ENCODE results near the gene AIF1L. TPM values are rescaled to one million over a fixed set of nuclear protein-coding genes. Genes with fewer than 3 reads are reported as not detected.
A peak's percentile ranks its signal among the peaks of the same experiment; 100 is the strongest.

Gene AIF1L
- total and polyA plus RNA-seq, 2 of the 13 experiments (the other 11 are each of a cell fraction or from before 2014, with no cell fraction given): 12.4 to 36.5 TPM

GRCh38 chr9:131078427-131079366 lies 17.6 kb upstream of the AIF1L start (continued):
- TF ChIP-seq DZIP1 (CRISPR knock-in tag; IDR thresholded peaks at IDR 0.05): no peak
- peak; percentile 38; the same call in 1 of the 2 replicates for TF ChIP-seq ZNF770 (CRISPR knock-in tag; IDR thresholded peaks at IDR 0.05)
- no peak; the same call in 1 of the 2 replicates for TF ChIP-seq FOXC1 (CRISPR knock-in tag; IDR thresholded peaks at IDR 0.05; ENCODE audit: borderline replicate concordance)
- TF ChIP-seq ZNF563 (CRISPR knock-in tag; IDR thresholded peaks at IDR 0.05): peak; percentile 47; the same call in 1 of the 2 replicates
- TF ChIP-seq ZBTB1 (CRISPR knock-in tag; IDR thresholded peaks at IDR 0.05; ENCODE audit: borderline replicate concordance): no peak
- TF ChIP-seq ZNF781 (CRISPR knock-in tag; IDR thresholded peaks at IDR 0.05; ENCODE audit: borderline replicate concordance, not compliant biosample characterization): peak; percentile 90
- TF ChIP-seq ZNF776 (CRISPR knock-in tag; IDR thresholded peaks at IDR 0.05): no peak
- TF ChIP-seq ZNF614 (CRISPR knock-in tag; IDR thresholded peaks at IDR 0.05; ENCODE audit: borderline replicate concordance): no peak
- TF ChIP-seq DNMT3B (CRISPR knock-in tag; conservative IDR thresholded peaks at IDR 0.05): no peak
- TF ChIP-seq SALL1 (CRISPR knock-in tag; IDR thresholded peaks at IDR 0.05): peak; percentile 45; the same call in 1 of the 2 replicates
- TF ChIP-seq ZNF367 (CRISPR knock-in tag; IDR thresholded peaks at IDR 0.05; ENCODE audit: borderline replicate concordance): no peak
- no peak for TF ChIP-seq USF2 (IDR thresholded peaks at IDR 0.05; ENCODE audit: low read depth, low read length)
- TF ChIP-seq USF2 (CRISPR knock-in tag; IDR thresholded peaks at IDR 0.05; ENCODE audit: borderline replicate concordance): no peak; the same call in 1 of the 2 replicates
- TF ChIP-seq ZNF780A (CRISPR knock-in tag; IDR thresholded peaks at IDR 0.05): 0 out of 2 replicates have a peak, but pooled peaks have one; percentile 20
- TF ChIP-seq ZSCAN20 (CRISPR knock-in tag; IDR thresholded peaks at IDR 0.05; ENCODE audit: borderline replicate concordance): no peak
- TF ChIP-seq ZNF20 (CRISPR knock-in tag; IDR thresholded peaks at IDR 0.05): no peak
- no peak for TF ChIP-seq CC2D1A (CRISPR knock-in tag; IDR thresholded peaks at IDR 0.05)
- no peak for TF ChIP-seq GPN1 (CRISPR knock-in tag; IDR thresholded peaks at IDR 0.05; ENCODE audit: borderline replicate concordance)
- TF ChIP-seq EP300 (IDR thresholded peaks at IDR 0.05; ENCODE audit: low read depth in 2 of 2, low read length in 2 of 2): no peak; a peak in 1 of 4 replicates
- TF ChIP-seq EP300 (CRISPR knock-in tag; IDR thresholded peaks at IDR 0.05; ENCODE audit: borderline replicate concordance): no peak; the same call in 1 of the 2 replicates
- no peak for TF ChIP-seq XRCC5 (optimal IDR thresholded peaks at IDR 0.05; ENCODE audit: low read length)
- TF ChIP-seq ZNF550 (CRISPR knock-in tag; IDR thresholded peaks at IDR 0.05; ENCODE audit: borderline replicate concordance): peak; percentile 64; the same call in 1 of the 2 replicates
